H1 (cell line): ENCODE results near the gene SSX2IP. TPM values are rescaled to one million over a fixed set of nuclear protein-coding genes. Genes with fewer than 3 reads are reported as not detected.

Source experiments
- CTCF ChIA-PET: fragments of 300-600 bp; sonication (Branson Sonifier 250); formaldehyde crosslinking; loops from one replicate; lab custom pipeline; 2021; ENCODE audit not compliant: partially characterized antibody; lab: Charles Lee
- POLR2A ChIA-PET: fragments of 300-600 bp; sonication (Branson Sonifier 250); formaldehyde crosslinking; loops from one replicate; lab custom pipeline; 2021; ENCODE audit warnings: inconsistent platforms; ENCODE audit not compliant: partially characterized antibody; lab: Charles Lee
- DNase-seq, 2 experiments: peaks; one replicate each; pipeline versions ENCODE4 v3.0.0 to v3.0.0-alpha.2; 2010 to 2022; ENCODE audit warnings: low spot score in 2 of 2, low read depth in 1 of 2, mixed read lengths in 1 of 2
- FAIRE-seq: peaks from 2 replicates; lab custom pipeline; 2011; peaks lifted over from hg19 to GRCh38; lab: Jason Lieb, UNC
- H2AFZ ChIP-seq: 2 replicates; pipeline ENCODE4 v1.8.1; 2012; ENCODE audit warnings: low read length, inconsistent platforms
- H2AK5ac ChIP-seq: 2 replicates; pipeline ENCODE4 v1.6.1; 2013; ENCODE audit warnings: low read depth, low read length
- H2BK120ac ChIP-seq: replicated peaks from 2 replicates; pipeline ENCODE3; 2013; ENCODE audit warnings: low read depth, low read length, inconsistent platforms
- H2BK12ac ChIP-seq: 2 replicates; pipeline ENCODE4 v1.6.1; 2013; ENCODE audit warnings: low read depth, low read length
- H2BK15ac ChIP-seq: 2 replicates; pipeline ENCODE4 v1.6.1; 2013; ENCODE audit warnings: low read length
- H2BK20ac ChIP-seq: 2 replicates; pipeline ENCODE4 v1.6.1; 2013; ENCODE audit warnings: low read length
- H2BK5ac ChIP-seq: 2 replicates; pipeline ENCODE4 v1.6.1; 2013; ENCODE audit warnings: low read depth, low read length
- H3K14ac ChIP-seq: 2 replicates; pipeline ENCODE4 v1.6.1; 2013; ENCODE audit warnings: inconsistent platforms; ENCODE audit not compliant: insufficient read length
- H3K18ac ChIP-seq: 2 replicates; pipeline ENCODE4 v1.6.1; 2013; ENCODE audit warnings: low read length; ENCODE audit errors: extremely low read depth
- H3K23ac ChIP-seq: 2 replicates; pipeline ENCODE4 v1.6.1; 2013; ENCODE audit warnings: inconsistent platforms; ENCODE audit not compliant: insufficient read length
- H3K23me2 ChIP-seq: 2 replicates; pipeline ENCODE4 v1.6.1; 2013; ENCODE audit warnings: low read depth, low read length
- H3K27ac ChIP-seq: 2 replicates; pipeline ENCODE4 v1.6.1; 2011; ENCODE audit warnings: low read depth, low read length, inconsistent platforms
- H3K27me3 ChIP-seq, 4 experiments: replicated peaks in 1 of 4; 1 replicate in 1 of 4; 2 replicates in 3 of 4; pipeline versions ENCODE4 v1.6.1 to v1.8.1; 2011 to 2013; ENCODE audit warnings: low read length in 3 of 4, mild to moderate bottlenecking in 3 of 4, inconsistent platforms in 2 of 4, mixed read lengths in 2 of 4, moderate library complexity in 1 of 4; ENCODE audit not compliant: control insufficient read depth in 3 of 4, insufficient read depth in 3 of 4; ENCODE audit errors: extremely low read depth in 1 of 4
- H3K36me3 ChIP-seq, 4 experiments: 2 replicates each; pipeline versions ENCODE4 v1.6.1 to v1.8.1; 2011 to 2013; ENCODE audit warnings: mild to moderate bottlenecking in 4 of 4, low read length in 3 of 4, moderate library complexity in 2 of 4, control low read depth in 1 of 4, inconsistent platforms in 1 of 4; ENCODE audit not compliant: insufficient read depth in 4 of 4, control insufficient read depth in 2 of 4
- H3K4ac ChIP-seq: replicated peaks from 2 replicates; pipeline ENCODE3; 2013; ENCODE audit warnings: low read length, low read depth, mixed read lengths, inconsistent platforms; ENCODE audit not compliant: insufficient read length
- H3K4me1 ChIP-seq, 4 experiments: replicated peaks in 1 of 4; 1 replicate in 1 of 4; 2 replicates in 3 of 4; pipeline versions ENCODE4 v1.6.1 to v1.8.1; 2011 to 2013; ENCODE audit warnings: low read length in 3 of 4, inconsistent platforms in 2 of 4, mixed read lengths in 1 of 4; ENCODE audit not compliant: insufficient read depth in 4 of 4, control insufficient read depth in 3 of 4
- H3K4me2 ChIP-seq, 2 experiments: 2 replicates each; pipeline versions ENCODE4 v1.6.1 to v1.8.1; 2011 to 2013; ENCODE audit warnings: low read depth in 2 of 2, low read length in 2 of 2, control low read depth in 1 of 2, inconsistent platforms in 1 of 2, mild to moderate bottlenecking in 1 of 2; ENCODE audit not compliant: insufficient read depth in 1 of 2
- H3K4me3 ChIP-seq, 4 experiments: fragments of 200-600, 300-600 bp in 1 of 4; sonication (generic), shearing (Covaris generic), sonication (Bioruptor Twin) in 1 of 4; 2 replicates each; pipeline versions ENCODE4 v1.5.1 to v1.8.1; 2011 to 2016; ENCODE audit warnings: low read length in 4 of 4, low read depth in 3 of 4, control low read depth in 2 of 4, inconsistent platforms in 2 of 4, mild to moderate bottlenecking in 2 of 4, mixed read lengths in 1 of 4, moderate library complexity in 1 of 4; ENCODE audit not compliant: insufficient read depth in 2 of 4; ENCODE audit errors: extremely low read depth in 1 of 4
- H3K56ac ChIP-seq: replicated peaks from 2 replicates; pipeline ENCODE3; 2013; ENCODE audit warnings: low read depth, mild to moderate bottlenecking, mixed read lengths, low read length, inconsistent platforms; ENCODE audit not compliant: insufficient read length
- H3K79me1 ChIP-seq: 2 replicates; pipeline ENCODE4 v1.6.1; 2013; ENCODE audit warnings: low read depth, low read length, control low read depth
- H3K79me2 ChIP-seq, 2 experiments: 2 replicates each; pipeline versions ENCODE4 v1.6.1 to v1.8.1; 2012 to 2013; ENCODE audit warnings: low read length in 2 of 2, mild to moderate bottlenecking in 2 of 2, inconsistent platforms in 1 of 2; ENCODE audit not compliant: insufficient read depth in 2 of 2, control insufficient read depth in 1 of 2
- H3K9ac ChIP-seq, 4 experiments: replicated peaks in 1 of 4; 1 replicate in 1 of 4; 2 replicates in 3 of 4; pipeline versions ENCODE4 v1.6.1 to v1.8.1; 2011 to 2013; ENCODE audit warnings: low read depth in 3 of 4, low read length in 3 of 4, control low read depth in 2 of 4, mild to moderate bottlenecking in 2 of 4, moderate library complexity in 2 of 4, inconsistent platforms in 1 of 4; ENCODE audit errors: extremely low read depth in 1 of 4
- H3K9me3 ChIP-seq, 2 experiments: 2 replicates each; pipeline versions ENCODE4 v1.6.1 to v1.8.1; 2012 to 2013; ENCODE audit warnings: mild to moderate bottlenecking in 2 of 2, moderate library complexity in 2 of 2, control low read depth in 1 of 2, inconsistent platforms in 1 of 2, low read depth in 1 of 2, low read length in 1 of 2, mixed read lengths in 1 of 2; ENCODE audit not compliant: insufficient read depth in 2 of 2
- H4K20me1 ChIP-seq, 2 experiments: replicated peaks in 1 of 2; 2 replicates each; pipeline versions ENCODE3 to v1.8.1; 2011 to 2013; ENCODE audit warnings: inconsistent platforms in 2 of 2, low read length in 2 of 2, mild to moderate bottlenecking in 1 of 2; ENCODE audit not compliant: insufficient read depth in 2 of 2, control insufficient read depth in 1 of 2
- H4K5ac ChIP-seq: 2 replicates; pipeline ENCODE4 v1.6.1; 2013; ENCODE audit warnings: low read length, low read depth, mixed read lengths, inconsistent platforms; ENCODE audit not compliant: insufficient read length
- H4K8ac ChIP-seq: 2 replicates; pipeline ENCODE4 v1.8.0; 2013; ENCODE audit warnings: mild to moderate bottlenecking, moderate library complexity, low read length, inconsistent platforms; ENCODE audit not compliant: insufficient read depth; ENCODE audit errors: extremely low read depth
- H4K91ac ChIP-seq: replicated peaks from 2 replicates; pipeline ENCODE3; 2013; ENCODE audit warnings: low read length, mixed read lengths, inconsistent platforms; ENCODE audit not compliant: insufficient read length
- CHD2 ChIP-seq: IDR thresholded peaks from 2 replicates; pipeline ENCODE4 v1.6.1; 2012; ENCODE audit warnings: low read length, improper control_type of control experiment
- EGR1 ChIP-seq: IDR thresholded peaks from 2 replicates; pipeline ENCODE4 v1.6.1; 2011; ENCODE audit warnings: low read depth, low read length, borderline replicate concordance
- EZH2 ChIP-seq: fragments of 200-600 bp; sonication (generic); IDR thresholded peaks from 2 replicates; pipeline ENCODE4 v1.7.1; 2012; ENCODE audit warnings: low read depth, mild to moderate bottlenecking, moderate library complexity, low read length, inconsistent platforms; ENCODE audit not compliant: severe bottlenecking
- GTF2F1 ChIP-seq: IDR thresholded peaks from 2 replicates; pipeline ENCODE4 v1.6.1; 2012; ENCODE audit warnings: low read depth, low read length, improper control_type of control experiment, borderline replicate concordance
- HDAC2 ChIP-seq, 2 experiments: fragments of 300-600 bp in 1 of 2; sonication (generic) in 1 of 2; IDR thresholded peaks; 2 replicates each; pipeline ENCODE4 v1.6.1; 2011 to 2012; ENCODE audit warnings: low read depth in 2 of 2, low read length in 2 of 2, mild to moderate bottlenecking in 2 of 2, moderate library complexity in 2 of 2, borderline replicate concordance in 1 of 2, inconsistent platforms in 1 of 2
- KDM1A ChIP-seq: fragments of 200-600, 300-600 bp; sonication (generic); IDR thresholded peaks from 2 replicates; pipeline ENCODE4 v1.7.1; 2016; ENCODE audit warnings: mild to moderate bottlenecking, low read length, borderline replicate concordance
- KDM5A ChIP-seq: fragments of 200-600 bp; IDR thresholded peaks from 2 replicates; pipeline ENCODE4 v1.7.1; 2012; ENCODE audit warnings: mild to moderate bottlenecking, low read length, inconsistent platforms, mixed read lengths
- MAFK ChIP-seq: IDR thresholded peaks from 2 replicates; pipeline ENCODE4 v1.6.1; 2012; ENCODE audit warnings: low read depth, mild to moderate bottlenecking, improper control_type of control experiment, low read length
- POLR2A ChIP-seq, 2 experiments: IDR thresholded peaks; 1 replicate in 1 of 2; 2 replicates in 1 of 2; pipeline ENCODE4 v1.6.1; 2011; ENCODE audit warnings: low read depth in 2 of 2, low read length in 2 of 2, mild to moderate bottlenecking in 2 of 2; ENCODE audit errors: control extremely low read depth in 1 of 2
- RBBP5 ChIP-seq: IDR thresholded peaks from 2 replicates; pipeline ENCODE4 v1.7.1; 2012; ENCODE audit warnings: low read depth, mild to moderate bottlenecking, inconsistent platforms, low read length, moderate library complexity, borderline replicate concordance
- TAF7 ChIP-seq: optimal IDR thresholded peaks from 2 replicates; pipeline ENCODE3; 2011; ENCODE audit warnings: low read depth, mild to moderate bottlenecking, inconsistent platforms, low read length, moderate library complexity, borderline replicate concordance
- ZNF274 ChIP-seq: IDR thresholded peaks from 2 replicates; pipeline ENCODE4 v1.7.0; 2012; ENCODE audit warnings: low read length, borderline replicate concordance; ENCODE audit errors: extremely low read depth
- polyA plus RNA-seq, 7 experiments: library from polyadenylated mRNA; depleted of rRNA in 3 of 7; stranded (reverse) in 5 of 7; unstranded in 2 of 7; fragments of >200 nt in 5 of 7; fragments of 200-250 nt in 2 of 7; gene quantifications; 1 replicate in 5 of 7; 2 replicates in 1 of 7; 4 replicates in 1 of 7; pipeline versions ENCODE4 v1.2.1 to v1.2.3, GENCODE V29; 2011 to 2013; ENCODE audit warnings: missing spikeins in 2 of 7, mixed read lengths in 2 of 7
- total RNA-seq: library from RNA; stranded (reverse); fragmentation: NEBNext Ultra II Directional; extraction: Animal tissue kit (Norgen Biotek cat#: 25700); gene quantifications from 2 replicates; pipeline ENCODE4 v1.2.1, GENCODE V29; 2021
- TF ChIP-seq, protein P1 (sequence below): IDR thresholded peaks from 2 replicates; pipeline ENCODE4 v1.6.1; 2012; ENCODE audit warnings: low read length, inconsistent platforms

SSX2IP gene
- total and polyA plus RNA-seq, 2 of the 8 experiments (the other 6 are each of a cell fraction or from before 2014, with no cell fraction given): 4.0 to 31.3 TPM

DNA sequence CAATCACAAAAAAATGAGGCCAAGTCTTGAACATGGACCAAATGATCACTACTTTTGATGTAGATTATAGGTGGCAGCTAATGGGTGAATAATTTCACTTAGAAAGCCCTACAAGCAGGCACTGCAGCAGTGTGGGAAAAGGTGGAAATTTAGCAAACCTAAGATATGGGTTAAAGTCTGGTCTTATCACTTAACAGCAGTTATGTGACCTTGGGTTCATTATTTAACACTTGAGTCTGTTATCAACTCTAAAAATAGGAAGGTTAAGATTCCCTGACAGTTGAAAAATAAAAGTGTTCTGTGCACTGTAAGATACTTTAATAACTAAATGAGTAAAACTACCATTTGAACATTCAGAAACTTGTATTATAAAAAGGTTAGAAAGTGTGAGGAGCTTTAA, 47.5 kb downstream of the SSX2IP start:
- no peak overlapping the region for H2BK12ac ChIP-seq
- H3K27ac ChIP-seq: no peak overlapping the region
- POLR2A ChIA-PET: interaction anchor here (0.8 to 1.3 kb wide), 2 partner anchors 10 to 27 kb away, joined by 3 read pairs; no protein-coding TSS in a partner anchor
- TF ChIP-seq GTF2F1 (no peak), TAF7 (no peak), EGR1 (no peak), KDM5A (no peak), ZNF274 (no peak), HDAC2 (IDR thresholded peaks at IDR 0.05; ENCODE audit: borderline replicate concordance in 1 of 2, low read depth in 2 of 2, low read length in 2 of 2) (no peak), RBBP5 (no peak), MAFK (no peak), EZH2 (no peak), CHD2 (no peak), POLR2A (IDR thresholded peaks at IDR 0.05; ENCODE audit: control extremely low read depth in 1 of 2, low read depth in 2 of 2, low read length in 2 of 2) (no peak), KDM1A (no peak)
- TF ChIP-seq, protein P1, sequence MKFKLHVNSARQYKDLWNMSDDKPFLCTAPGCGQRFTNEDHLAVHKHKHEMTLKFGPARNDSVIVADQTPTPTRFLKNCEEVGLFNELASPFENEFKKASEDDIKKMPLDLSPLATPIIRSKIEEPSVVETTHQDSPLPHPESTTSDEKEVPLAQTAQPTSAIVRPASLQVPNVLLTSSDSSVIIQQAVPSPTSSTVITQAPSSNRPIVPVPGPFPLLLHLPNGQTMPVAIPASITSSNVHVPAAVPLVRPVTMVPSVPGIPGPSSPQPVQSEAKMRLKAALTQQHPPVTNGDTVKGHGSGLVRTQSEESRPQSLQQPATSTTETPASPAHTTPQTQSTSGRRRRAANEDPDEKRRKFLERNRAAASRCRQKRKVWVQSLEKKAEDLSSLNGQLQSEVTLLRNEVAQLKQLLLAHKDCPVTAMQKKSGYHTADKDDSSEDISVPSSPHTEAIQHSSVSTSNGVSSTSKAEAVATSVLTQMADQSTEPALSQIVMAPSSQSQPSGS: no peak

More for the DNA sequence above, 47.5 kb downstream of the SSX2IP start:
- Histone ChIP-seq H4K8ac (no peak overlapping the region), H4K91ac (no peak overlapping the region), H3K36me3 (peaks cover 0 to 14% (median 3%) of the 10 kb centered on the region in 4 experiments; a peak in 3 of 8 replicates), H3K9ac (no peak overlapping the region), H4K20me1 (no peaks in the 10 kb centered on the region), H2AK5ac (no peak overlapping the region), H3K79me1 (no peaks in the 10 kb centered on the region), H3K23me2 (no peaks in the 10 kb centered on the region), H3K79me2 (no peaks in the 10 kb centered on the region), H3K56ac (no peak overlapping the region), H2AFZ (no peak overlapping the region), H3K9me3 (no peaks in the 10 kb centered on the region), H3K4me2 (no peak overlapping the region), H2BK15ac (no peak overlapping the region), H3K4ac (no peak overlapping the region), H3K18ac (no peak overlapping the region), H3K23ac (no peak overlapping the region), H2BK120ac (no peak overlapping the region), H3K4me3 (no peak overlapping the region), H3K14ac (no peak overlapping the region), H2BK20ac (no peak overlapping the region), H4K5ac (no peak overlapping the region), H3K27me3 (no peaks in the 10 kb centered on the region), H2BK5ac (no peak overlapping the region), H3K4me1 (no peaks in the 10 kb centered on the region)
- DNase-seq: no peak
- FAIRE-seq: no peak
- CTCF ChIA-PET: interaction anchor here (0.6 to 2.2 kb wide), 6 partner anchors 10 to 276 kb away, joined by 3 to 6 read pairs (median 4); no protein-coding TSS in a partner anchor
